Measurements from ENCODE around the gene COX6B2. TPM values are rescaled to one million over a fixed set of nuclear protein-coding genes. Genes with fewer than 3 reads are reported as not detected.

The COX6B2 gene
- total RNA-seq, 1 donor from 2014 or later: not detected

DNA sequence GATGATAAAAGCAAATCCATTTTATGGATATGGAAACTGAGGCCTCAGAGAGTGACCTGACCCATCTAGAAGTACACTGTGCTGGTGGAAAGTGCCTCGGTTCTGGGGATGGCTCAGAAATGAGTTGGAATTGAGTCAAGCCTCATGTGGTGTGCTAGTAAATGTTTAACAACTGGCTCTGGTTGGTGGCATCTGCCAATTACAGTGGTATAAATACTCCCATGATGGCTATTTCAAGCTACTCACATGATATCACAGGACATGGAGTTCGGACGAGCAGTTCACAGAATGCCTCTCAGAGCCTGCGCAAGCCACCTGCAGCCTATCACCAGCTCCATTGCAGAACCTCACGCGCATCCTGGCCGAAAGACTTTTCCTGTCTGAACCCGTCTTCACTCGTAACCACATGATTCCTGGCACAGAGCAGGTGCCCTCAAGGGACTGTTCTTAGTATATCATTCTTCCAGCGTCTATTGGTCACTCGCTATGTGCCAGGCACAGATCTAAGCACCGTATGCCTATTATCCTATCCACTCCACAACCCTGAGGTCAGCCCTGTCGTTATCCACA is 38.5 kb downstream of the COX6B2 start:
- no peak for DNase-seq (ENCODE audit: low spot score)

DNA sequence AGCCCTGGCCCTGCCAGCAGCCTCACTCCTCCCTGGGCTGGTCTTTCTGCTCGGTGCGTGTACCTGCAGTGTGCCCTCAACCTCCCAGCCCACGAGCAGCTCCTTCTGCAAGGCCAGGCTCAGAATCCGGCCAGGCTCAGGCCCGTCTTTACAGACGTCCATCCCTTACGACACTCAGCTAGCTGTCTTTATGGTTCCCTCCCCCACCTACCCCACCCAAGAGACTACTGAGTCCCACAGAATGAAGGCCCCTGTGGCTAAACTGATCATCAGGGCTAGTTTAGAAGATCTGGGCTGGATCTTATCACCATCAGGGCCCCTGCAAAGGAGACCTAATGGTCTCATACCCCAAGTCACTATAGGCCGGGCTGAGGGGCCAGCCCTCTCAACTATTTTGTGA is 40.1 kb downstream of the COX6B2 start:
- no peak for DNase-seq (ENCODE audit: low spot score)

DNA sequence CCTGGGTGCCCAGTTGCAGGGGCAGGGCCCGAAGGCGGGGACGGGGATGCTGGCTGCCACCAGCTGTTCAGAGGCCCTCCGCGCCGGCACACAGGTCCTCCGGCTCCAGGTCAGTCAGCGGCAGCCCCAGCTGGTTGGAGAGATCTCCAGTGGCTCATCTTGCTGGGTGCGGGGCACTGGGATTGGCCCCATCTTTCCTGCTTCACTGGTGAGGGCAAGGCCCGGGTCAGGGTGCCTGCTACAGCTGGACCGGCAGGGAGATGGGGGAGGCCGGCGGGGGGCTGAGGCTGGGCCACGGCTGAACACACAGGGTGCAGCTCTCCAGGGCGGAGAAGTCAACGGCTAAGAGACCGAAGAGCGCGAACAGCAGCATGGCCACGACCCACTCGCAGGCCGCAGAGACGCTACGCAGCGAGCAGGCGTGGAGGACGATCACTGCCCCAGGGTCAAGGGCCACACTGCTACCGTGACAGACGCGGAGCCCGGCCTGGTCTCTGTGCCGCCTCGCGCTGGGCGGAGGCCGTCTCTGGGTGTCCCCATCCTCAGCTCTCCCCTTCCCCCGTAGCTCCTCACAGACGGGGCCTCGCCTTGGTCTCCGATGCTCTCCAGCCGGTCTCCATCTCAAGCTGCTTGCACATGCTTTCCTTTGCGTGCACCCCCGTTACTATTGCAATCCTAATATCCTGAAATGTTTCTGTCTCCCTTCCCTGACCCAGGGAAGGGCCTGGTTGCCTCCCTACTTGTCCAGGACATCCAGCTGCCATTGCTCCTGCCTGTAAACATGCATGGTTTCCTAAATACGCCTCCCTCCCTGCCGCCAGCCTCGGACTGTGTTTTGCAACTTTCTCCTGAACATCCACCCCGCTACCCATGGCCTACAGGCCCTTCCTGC is 41.7 kb downstream of the COX6B2 start:
- no peak for DNase-seq (ENCODE audit: low spot score)

DNA sequence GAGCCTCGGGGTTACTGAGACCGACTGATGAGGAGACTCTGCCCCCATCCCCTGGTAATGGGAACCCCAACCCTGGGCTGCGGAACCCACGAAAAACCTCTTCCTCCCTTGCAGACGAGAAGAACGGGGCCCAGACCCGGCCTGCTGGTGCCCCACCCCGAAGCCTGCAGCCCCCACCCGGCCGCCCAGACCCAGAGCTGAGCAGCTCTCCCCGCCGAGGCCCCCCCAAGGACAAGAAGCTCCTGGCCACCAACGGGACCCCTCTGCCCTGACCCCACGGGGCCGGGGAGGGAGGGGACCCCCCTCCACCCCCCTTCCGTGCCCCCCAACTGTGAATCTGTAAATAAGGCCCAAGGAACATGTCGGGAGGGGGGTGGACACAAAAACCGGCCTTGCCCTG is 42.7 kb downstream of the COX6B2 start:
- DNase-seq (ENCODE audit: low spot score): no peak

DNA sequence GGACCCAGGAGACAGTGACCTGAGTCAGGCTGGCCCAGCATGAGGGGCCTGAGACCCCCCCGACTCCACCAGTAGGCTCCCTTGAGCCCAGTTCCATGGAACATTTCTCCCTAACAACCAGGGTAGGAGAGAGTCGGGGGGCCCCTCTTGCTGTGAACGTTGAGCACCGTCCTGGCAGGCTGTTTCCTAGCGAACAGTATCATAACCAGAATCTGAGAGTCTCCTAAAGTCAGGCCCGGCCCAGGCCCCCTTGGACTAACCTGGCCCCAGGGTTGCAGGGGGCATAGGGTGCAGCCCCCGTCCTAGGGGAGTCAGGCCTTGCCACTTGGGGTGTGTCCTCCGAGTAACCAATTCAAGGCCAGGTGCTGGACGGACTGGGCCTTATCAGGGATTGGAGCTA is 43.1 kb downstream of the COX6B2 start:
- DNase-seq (ENCODE audit: low spot score): no peak

DNA sequence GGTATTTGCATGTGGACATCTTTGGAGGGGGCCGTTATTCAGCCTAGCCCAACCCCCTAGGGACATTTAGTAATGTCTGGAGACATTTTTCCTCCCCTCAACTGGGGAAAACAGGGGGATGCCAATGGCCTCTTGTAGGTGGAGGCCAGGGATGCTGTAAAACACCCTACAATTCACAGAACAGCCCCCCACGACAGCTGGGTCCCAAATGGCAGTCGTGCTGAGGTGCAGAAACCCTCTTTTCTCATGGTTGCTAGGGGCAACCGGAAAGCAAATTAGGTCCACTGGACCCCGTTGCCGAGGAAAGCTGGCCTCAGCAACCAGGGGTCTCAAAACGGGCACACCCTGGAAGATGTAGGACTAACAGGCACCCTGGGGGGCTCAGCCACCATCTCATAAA is 44.0 kb downstream of the COX6B2 start:
- no peak for DNase-seq (ENCODE audit: low spot score)

DNA sequence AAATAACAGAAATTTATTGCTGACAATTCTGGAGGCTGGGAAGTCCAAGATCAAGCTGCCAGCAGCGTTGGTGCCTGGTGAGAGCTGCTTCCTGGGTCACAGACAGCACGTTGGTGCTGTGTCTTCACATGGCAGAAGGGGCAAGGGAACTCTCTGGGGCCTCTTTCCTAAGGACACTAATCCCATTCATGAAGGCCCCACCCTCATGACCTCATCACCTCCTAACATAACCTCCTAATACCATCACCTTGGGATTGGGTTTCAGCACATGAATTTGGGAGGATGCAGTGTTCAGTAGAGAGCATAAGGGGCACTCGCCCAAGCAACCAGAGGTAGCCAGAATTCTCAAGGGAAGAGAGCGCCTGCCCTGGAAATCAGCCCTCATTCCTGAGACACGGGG is 45.1 kb downstream of the COX6B2 start:
- DNase-seq (ENCODE audit: low spot score): no peak

DNA sequence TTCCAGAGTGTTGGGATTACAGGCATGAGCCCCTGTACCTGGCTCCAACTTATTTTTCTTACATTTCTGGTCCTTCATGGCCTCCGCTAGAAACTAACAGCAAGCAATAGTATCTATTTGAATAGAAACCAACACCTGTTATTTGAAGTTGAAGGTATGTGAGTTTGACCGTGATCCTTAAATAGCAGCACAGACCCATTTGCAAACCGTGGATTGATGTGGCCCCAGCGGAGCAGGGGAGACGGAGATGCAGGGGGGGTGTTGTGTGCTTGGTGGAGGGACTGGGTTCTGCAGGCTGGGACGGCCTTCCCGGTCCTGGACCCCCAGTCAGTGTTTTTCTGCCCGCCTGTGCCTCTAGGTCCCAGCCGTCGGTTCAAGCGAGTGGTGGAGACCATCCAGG is 46.2 kb downstream of the COX6B2 start:
- DNase-seq (ENCODE audit: low spot score): no peak

DNA sequence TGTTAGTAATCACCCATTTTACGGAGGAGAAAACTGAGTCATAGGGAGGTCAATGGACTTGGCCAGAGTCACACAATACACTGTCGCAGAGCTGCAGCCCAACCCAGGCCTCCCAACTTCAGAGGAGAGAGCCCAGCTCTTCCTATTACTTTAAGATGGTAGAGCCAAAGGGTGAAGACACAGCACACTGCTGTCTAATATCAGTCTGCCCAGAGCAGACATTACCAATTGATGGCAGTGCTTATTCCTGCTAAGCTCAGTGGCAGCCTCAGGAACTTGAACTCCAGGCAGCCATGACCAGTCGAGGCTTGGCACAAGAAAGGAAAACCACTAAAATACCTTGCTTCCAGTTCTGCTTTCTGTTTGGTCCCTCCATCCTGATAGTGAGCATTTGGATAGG is 47.8 kb downstream of the COX6B2 start:
- DNase-seq (ENCODE audit: low spot score): no peak

DNA sequence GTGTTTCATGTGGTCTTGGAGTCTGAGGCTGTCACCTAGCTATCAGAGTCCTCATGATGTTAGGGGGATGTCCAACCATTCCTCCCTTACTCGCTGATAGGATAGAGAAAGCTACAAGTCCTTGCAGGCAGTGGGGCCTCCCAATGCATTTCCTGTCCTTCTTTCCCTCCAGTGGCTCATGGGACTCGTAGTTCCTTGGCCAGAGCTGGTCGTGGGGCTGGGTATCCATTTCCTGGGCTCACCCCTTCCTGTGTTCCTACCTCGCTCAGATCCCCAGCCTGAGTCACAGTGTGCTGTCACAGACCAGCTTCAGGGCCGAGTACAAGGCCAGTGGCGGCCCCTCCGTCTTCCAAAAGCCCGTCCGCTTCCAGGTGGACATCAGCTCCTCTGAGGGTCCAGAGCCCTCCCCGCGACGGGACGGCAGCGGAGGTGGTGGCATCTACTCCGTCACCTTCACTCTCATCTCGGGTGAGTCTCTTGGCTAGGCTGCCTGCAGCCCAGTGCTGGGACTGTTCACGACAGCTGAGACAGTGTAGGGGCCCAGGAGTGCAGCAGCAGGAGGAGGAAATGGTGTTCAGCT is 48.4 kb downstream of the COX6B2 start:
- DNase-seq (ENCODE audit: low spot score): no peak

DNA sequence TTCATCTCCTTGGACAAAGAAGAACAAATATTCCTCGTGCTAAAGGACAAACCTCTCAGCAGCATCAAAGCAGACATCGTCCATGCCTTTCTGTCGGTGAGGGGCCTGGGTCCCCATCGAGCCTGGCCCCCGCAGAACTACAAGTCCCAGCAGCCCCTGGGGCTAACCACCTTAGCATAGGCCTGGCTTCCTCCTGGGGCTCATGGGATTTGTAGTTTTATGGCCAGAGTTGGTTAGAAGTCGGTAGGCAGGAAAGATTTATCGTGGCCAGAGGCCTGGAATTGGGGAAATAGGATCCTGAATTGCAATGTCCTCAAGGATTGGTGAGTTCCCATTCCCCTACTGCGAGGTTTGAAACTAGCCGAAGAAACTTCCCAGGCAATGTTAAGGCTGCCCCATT is 49.0 kb downstream of the COX6B2 start:
- no peak for DNase-seq (ENCODE audit: low spot score)

DNA sequence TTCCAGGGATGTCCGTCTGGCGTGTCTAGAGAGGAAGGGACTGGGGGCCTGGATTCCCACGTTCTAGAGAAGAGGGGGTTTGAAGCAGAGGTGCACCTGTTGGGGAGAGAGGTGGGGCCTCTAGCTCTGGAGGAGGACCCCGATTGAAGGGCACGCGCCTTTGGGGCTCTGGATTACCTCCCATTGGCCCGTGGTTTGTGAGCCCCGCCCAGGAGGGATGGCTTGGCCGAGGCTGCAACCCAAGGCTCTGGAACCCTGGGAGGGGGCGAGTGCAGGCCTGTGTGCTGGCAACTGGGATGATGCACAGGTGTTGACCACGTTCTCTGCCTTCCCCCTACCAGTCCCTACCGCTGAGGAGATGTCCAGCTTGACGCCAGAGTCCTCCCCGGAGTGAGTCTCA is 49.5 kb downstream of the COX6B2 start:
- DNase-seq (ENCODE audit: low spot score): no peak

DNA sequence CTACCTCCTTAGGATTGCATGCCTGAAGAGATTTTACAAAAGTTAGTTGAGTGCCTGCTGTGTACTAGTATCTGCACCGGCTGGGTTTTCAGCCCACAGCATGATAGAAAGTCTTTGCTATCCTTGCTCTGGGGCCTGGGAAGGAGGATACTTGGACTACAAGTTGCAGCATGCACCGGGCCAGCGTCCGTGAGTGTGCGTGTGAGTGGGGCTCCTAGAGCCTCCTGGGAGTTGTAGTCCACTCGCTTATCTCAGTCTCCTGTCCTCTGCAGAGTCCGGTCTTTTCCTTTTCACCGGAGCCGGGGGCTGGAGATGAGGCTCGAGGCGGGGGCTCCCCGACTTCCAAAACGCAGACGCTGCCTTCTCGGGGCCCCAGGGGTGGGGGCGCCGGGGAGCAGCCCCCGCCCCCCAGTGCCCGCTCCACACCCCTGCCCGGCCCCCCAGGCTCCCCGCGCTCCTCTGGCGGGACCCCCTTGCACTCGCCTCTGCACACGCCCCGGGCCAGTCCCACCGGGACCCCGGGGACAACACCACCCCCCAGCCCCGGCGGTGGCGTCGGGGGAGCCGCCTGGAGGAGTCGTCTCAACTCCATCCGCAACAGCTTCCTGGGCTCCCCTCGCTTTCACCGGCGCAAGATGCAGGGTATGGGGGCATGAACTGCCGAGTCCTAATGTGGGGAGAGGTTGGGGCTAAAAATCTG is 50.1 kb downstream of the COX6B2 start:
- no peak for DNase-seq (ENCODE audit: low spot score)

DNA sequence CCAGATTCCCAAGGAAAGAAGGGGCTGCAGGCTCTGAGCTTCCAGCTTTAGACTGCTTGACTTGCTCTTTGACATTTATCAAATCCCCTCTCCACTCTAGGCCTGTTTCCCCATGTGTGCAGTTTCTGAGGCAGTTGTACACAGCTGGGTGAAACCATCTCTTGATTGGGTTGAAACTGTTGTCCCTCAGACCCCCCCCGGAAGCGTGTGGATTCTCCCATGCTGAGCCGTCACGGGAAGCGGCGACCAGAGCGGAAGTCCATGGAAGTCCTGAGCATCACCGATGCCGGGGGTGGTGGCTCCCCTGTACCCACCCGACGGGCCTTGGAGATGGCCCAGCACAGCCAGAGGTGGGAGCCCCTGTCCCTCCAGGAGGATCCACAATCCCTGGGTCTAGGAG is 51.0 kb downstream of the COX6B2 start:
- DNase-seq (ENCODE audit: low spot score): no peak

DNA sequence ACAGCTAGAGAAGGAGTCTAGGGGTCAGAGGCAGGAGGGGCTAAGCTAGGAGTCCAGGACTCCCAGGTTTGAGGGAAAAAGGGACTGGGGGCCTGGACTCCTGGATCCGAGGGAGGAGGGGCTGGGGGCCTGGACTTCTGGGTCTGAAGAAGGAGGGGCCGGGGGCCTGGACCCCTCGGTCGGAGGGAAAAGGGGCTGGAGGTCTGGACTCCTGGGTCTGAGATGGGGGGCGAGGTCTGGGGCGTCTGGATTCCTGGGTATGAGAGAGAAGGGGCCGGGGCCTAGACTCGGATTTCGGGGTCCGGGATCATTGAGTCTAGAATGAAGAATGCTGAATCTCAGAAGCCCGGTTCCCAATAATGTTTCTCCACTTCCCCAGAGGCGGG is 52.2 kb downstream of the COX6B2 start:
- no peak for DNase-seq (ENCODE audit: low spot score)

DNA sequence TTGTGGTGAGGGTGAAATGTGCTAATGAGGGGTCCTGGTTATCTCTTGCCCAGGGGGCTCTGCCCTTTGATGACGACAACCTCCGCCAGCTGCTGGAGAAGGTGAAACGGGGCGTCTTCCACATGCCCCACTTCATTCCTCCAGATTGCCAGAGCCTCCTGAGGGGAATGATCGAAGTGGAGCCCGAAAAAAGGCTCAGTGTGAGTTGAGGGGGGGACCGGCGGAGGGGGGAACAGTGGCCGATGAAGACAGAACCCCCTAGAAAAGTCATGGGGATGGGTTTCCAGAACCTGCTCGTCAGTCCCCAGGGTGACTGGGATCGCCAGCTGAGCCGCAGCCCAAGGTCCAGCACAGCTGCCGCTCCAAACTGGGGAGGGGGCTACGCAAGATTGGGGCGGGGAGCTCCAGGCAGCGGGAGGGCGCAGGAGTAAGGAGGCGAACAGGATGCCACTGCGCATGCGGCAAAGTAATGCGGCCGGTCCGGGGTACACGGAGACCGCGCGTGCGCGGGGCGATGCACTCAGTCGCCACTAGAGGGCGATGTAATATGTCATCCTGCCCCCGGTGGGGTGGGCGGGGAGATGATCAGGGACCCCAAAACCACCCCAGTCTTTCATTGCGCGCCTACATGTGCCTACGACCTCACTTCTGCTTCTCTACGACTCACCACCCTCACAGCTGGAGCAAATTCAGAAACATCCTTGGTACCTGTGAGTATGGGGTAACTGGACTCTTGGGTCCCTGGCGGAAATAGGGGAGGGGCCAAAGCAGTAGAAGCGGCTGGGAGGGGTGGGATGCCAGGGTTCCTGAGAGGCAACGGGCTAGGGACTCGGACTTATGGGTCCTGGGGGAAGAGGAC is 52.8 kb downstream of the COX6B2 start:
- peak; percentile 98 for DNase-seq (ENCODE audit: low spot score)

DNA sequence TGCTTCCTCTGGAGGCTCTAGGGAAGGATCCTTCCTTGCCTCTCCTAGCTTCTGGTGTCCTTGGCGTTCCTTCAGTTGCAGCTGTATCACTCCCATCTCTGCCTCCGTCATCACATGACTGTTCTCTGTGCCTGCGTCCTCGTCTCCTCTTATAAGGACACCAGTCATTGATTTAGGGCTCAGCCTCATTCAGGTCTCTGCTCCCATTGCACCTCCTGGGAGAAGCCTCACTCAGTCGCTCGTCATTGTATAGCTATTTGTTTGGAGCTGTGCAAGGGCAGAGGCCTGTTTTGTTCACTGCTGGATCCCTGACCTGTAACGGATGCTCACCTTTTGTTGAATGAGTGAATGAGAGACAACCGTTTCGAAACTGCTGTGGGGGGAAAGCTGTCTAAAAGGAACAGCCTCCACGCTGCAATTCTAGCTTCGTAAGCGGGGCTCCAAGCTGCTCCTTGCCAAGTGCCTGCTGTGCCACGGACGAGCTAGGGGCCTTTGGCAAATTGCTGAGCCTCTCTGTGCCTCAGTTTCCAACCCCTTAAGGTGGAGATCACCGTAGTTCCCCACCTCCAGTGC is 53.5 kb downstream of the COX6B2 start:
- no peak for DNase-seq (ENCODE audit: low spot score)

DNA sequence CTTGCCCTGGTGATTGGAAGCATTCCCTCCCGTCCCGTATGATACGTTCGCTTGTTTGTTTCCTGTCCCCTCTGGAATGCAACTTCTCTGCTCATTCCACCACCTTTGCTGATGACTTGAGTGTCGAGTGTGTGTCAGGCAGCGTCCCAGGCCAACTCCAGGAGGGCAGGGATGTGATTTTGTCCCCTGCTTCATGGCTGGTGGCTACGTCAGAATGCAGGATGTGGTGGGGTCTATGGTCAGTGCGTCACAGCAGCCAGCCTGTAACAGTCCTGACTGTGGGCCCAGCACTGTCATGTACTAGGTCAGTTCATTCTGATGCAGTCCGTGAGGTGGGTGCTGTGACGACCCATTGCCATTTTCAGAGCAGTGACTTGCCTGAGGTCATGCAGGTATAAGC is 54.5 kb downstream of the COX6B2 start:
- DNase-seq (ENCODE audit: low spot score): no peak
